Stimulated activated naive CD8-positive, alpha-beta T cell treated with anti-CD3 and anti-CD28 coated beads, Interleukin-15, Interleukin-2, amounts not matched to agents 100 U/mL and 50 U/mL, for 24 hours (primary cell): Measurements from ENCODE around the gene KLHL25.
"Not testable (repeated sequence)": the region's sequence is repeated elsewhere in the genome, so short reads cannot be mapped to it uniquely, and the experiment has no call there.

ENCODE experiments used
- ATAC-seq: fragments of 150-1000 bp; cut with Tn5 transposase; one replicate; pipeline ENCODE4 v1.10.0; 2021
- DNase-seq: peaks from one replicate; pipeline ENCODE4 v3.0.0; 2021

The KLHL25 gene

DNA sequence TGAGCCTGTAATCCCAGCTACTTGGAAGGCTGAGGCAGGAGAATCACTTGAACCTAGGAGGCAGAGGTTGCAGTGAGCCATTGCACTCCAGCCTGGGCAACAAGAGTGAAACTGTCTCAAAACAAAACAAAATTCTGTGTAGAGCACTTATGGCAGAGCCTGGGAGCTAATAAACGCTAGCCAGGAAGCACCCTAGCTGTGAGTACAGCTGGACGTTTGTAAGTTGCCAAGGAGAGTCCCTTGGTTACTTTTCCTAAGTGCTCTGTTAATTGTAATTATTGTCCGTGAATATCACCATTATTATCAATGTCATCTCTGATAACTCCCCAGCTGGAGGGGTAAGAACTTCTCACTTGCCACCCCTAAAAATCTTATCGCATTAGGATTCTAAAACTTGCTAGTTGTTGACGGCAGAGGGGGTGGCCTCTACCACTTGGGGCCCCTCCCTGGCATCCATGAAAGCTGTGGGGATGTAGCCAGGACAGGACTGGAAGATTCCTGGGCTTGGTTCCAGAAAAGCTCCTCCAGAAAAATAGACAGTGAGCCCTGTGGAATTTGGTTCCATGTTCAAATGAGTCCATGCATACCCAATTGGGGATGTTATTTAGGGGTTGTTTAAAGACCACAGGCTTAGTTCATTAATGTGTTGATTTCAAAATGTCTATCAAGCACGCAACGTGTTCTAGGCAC lies 9.9 kb upstream of the KLHL25 start:
- DNase-seq: no peak
- no peak for ATAC-seq

DNA sequence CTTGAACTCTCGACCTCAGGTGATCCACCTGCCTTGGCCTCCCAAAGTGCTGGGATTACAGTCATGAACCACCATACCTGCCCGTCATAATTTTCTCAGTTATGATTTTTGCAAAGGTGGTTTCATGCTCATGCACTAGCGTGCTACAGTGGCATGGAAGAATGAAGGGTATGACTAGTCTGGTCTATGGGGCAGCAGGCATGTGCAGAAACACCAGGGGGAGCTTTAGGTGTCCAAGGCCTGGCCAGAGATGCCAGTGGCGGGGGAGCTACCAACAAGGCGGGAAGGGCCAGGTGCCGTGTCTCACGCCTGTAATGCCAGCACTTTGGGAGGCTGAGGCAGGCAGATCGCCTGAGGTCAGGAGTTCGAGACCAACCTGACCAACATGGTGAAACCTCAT lies 7.9 kb upstream of the KLHL25 start:
- not testable (repeated sequence) for ATAC-seq, DNase-seq

DNA sequence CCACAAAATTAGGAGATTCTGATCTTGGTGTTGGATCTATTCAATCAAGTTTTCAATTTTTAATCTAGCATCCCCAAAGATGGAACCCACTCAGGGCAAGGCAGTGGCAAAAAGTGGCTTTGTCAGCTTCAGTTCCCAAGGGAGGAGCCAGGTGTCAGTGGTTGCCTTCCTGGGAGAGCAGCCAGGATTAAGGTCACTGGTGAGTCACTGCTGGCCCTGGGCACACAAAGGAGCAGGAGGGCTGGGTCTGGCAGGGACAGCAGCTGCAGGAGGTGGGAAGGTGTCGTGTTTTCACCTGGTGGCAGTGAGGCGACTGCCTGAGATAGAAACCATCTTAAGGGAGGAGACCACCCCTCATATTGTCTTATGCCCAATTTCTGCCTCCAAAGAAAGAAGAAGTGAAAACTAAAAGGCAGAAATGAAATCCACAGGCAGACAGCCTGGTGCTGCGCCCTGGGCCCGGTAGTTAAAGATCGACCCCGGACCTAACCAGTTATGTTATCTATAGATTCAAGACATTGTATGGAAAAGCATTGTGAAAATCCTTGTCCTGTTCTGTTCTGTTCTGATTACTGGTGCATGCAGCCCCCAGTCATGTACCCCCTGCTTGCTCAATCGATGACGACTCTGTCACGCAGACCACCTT lies 5.9 kb upstream of the KLHL25 start:
- ATAC-seq: no peak
- DNase-seq: no peak

- ATAC-seq, DNase-seq: not testable (repeated sequence)
Observed at GRCh38 chr15:85796371-85796770, 1.6 kb upstream of the KLHL25 start.

DNA sequence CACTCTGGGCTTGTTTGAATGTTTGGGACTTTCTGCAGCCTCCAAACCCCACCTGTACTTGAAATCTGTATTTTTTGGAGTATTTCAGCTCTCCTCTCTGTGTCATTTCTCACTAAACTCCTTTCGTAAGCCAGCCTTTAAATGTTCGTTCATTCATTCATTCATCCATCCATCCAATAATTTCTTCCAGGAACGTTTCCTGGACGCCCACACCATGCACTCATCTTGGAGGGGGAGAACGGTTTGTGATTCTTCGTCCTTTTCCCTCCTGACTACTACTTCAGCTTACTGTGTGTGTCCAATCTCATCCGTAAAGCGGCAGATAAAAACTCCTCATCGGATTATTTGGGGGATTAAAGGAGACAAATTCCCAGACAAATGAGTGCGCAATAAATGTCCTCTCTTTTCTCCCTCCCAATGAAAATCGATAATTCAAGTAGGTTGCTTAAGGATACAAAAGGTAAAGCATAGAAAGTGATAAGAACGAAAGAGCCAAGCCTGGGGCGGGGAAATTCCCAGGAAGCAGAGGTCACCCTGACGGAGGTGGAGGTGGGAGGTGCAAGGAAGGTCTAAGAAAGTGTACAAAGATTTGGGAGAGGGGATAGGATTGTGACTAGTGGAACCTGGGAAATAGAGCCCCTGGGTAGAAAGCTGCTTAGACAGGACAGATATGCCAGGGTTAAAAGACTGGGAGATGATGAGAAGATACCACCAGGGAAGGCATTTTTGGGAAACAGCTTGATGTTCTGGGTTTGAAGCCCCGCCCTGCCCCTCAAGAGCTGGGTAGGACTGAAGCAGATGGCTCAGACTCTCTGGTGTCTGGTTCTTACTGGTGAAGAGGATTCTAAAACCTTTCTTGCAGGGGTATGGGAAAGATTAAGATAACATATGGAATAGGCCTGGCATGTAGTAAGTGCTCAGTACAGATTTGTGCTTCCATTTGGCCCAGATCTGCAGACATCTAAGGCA lies 896 bp upstream of the KLHL25 start:
- DNase-seq (no peak), ATAC-seq (no peak)

GRCh38 chr15:85793641-85794597 lies 806 bp downstream of the KLHL25 start:
- DNase-seq: peak; percentile 47

GRCh38 chr15:85792912-85793590 lies 1.7 kb downstream of the KLHL25 start:
- ATAC-seq (no peak), DNase-seq (no peak)

More at GRCh38 chr15:85793641-85794597, 806 bp downstream of the KLHL25 start:
- ATAC-seq: peak; percentile 28

- no peak for DNase-seq
- ATAC-seq: no peak
Observed at GRCh38 chr15:85792102-85792731, 2.5 kb downstream of the KLHL25 start.

GRCh38 chr15:85789496-85789875 lies 5.2 kb downstream of the KLHL25 start:
- ATAC-seq: no peak
- DNase-seq: no peak

DNA sequence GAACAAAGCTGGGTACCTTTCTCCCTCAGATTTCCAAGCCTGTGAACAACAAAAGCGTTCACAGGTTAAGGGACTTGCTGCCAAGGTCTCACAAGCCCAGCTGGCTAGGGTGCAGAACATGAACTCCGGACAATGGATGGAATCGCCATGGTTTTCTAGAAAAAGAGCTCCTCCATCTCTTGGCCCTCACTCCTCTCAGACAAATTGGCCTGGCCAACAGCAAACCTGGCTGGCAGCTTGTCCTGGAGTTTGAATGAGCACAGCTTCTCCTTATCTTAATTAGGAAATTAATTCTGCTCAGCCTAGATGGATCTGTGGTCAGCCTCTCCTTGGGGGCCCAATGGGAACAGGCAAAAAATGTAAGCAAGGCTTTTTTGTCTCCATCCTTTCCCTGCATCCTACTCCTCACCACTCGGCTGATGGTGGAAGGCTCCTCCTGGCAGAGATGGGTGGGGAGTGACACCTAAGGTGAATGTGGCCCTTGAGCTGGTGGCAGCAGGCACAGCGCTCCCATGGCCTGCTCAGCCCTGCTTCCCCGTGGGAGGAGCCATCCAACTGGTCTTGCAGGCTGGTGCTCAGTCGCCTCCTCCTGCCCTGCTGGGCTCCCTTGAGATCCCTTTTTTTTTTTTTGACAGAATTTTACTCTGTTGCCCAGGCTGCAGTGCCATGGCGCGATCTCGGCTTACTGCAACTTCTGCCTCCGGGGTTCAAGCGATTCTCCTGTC lies 5.8 kb downstream of the KLHL25 start:
- no peak for ATAC-seq
- no peak for DNase-seq

GRCh38 chr15:85786781-85787114 lies 8.0 kb downstream of the KLHL25 start:
- no peak for ATAC-seq
- DNase-seq: no peak

DNA sequence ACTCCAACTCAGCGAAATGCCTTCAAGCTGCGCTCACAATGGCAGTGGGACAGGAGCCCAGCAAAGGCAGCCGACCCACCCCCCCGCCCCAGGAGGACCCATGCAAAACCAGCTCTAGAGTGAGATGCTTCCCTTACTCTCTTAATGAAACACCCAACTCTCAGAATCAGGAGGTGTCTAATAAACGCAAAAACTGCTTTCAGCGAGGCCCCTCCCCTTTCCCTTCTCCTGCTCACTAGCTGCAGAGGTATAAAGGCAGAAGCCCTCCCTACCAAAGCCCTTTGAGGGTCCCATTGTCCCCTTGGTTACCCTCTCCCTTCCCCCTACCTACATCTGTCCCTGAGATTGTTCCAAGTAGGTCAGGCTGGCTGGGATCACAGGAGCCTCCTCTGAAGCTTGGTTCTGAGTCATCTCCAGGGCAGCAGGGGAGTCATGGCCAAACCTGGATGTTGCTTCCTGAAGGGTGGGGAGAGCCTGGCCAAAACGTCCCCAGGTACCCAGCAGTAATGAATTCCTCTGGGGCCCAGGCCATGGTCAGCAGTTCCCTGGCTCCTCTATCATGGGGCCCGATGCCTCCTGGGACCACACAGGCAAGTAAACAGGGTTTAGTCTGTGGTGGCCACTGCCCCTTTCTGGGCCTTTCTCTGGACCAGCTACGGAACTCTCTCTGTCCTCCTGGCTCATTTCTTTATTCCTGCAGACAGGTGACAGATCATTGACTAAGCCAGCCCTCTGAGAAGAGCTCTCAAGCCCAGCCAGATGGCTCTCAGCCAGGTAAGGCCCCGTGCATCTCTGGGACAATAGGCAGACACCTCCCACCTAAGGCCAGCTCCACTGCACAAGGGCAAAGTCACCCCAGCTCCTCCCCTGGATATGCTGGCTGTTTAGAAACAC lies 8.6 kb downstream of the KLHL25 start:
- ATAC-seq (peak; percentile 24), DNase-seq (no peak)

DNA sequence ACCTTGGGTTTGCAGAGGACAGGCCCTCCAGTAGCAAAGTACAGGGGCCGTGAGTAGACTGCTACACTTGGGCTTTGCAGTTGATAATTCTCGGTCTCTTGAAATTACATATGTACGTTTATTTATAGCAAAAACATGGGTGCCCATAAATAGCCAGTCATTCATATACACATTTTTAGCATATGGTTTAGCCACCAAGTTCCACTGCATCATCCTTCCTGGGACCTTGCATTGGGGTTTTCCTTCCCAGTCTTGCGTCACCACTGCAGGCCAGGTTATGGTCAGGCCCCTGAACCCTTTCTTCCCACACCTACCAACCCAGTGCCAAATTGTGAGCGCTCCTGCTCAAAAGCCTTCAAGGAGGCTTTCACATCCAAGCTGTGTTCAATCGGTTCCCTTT lies 12.7 kb downstream of the KLHL25 start:
- DNase-seq: no peak
- no peak for ATAC-seq

DNA sequence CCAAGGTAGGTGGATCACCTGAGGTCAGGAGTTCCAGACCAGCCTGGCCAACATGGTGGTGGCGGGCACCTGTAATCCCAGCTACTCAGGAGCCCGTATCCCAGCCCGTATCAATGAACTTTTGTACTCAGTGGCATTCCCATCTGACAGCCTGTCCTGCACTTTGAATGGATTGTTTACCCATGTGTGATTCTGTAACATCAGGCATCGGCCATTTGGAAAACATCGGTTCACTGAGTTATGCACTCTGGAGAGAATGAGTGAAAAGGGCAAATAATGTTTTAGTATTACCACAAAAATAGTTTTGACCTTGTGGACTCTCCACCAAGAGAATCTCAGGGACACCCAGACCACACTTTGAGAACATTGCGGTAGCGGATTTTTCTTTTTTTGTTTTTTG lies 13.6 kb downstream of the KLHL25 start:
- DNase-seq (no peak), ATAC-seq (no peak)

DNA sequence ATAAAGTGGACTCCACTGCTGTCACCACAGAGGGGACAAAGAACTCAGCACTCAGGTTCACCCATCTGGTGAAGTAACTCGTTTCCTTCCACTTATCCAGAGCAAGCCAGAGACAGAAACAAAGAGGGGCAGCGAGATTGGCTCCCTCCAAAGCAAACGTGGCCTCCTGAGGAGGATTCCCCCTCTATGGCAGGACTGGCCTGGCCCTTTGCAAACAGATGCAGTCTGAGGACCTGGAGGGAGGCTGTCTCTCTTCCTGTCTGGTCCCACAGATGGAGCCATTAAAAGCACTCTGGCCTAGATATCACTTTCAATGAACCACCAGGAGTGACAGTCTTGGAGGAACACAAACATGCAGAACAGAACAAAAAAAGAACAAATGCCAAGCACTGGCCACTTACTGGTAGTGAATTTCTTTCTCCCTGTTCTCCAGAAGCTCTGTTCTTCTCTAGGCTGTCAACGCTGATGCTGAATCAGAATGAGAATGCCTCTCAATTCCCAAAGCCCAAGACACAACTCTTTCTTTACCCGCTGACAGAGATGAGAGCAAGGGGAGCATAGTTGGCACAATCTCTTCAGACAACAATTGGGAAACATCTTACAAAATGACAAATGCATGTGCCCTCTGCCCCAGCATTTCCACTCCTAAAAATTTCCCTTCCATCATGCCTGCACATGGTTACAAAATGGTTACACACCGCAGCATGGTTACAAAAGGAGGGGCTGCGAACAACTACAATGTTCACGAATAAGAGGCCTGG lies 14.3 kb downstream of the KLHL25 start:
- ATAC-seq (no peak), DNase-seq (no peak)

DNA sequence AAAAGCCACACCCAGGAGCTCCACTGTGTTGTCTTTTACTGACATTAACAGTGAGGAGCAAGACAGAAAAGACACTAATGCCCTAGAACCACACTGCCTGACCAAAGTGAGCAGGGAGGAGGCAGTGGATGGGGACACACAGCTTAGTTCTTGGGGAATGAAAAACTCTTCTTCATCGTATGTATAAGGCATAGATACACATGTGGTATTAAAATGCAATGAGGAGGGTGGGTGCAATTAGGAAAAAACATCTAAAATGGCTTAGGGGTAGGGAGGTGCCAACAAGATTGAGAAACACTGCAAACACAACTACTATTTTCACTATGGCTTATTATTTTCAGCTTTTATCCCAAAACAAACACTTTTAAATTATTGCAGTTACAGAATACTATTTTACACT lies 15.5 kb downstream of the KLHL25 start:
- no peak for DNase-seq
- no peak for ATAC-seq

- no peak for ATAC-seq
- no peak for DNase-seq
Observed at GRCh38 chr15:85778107-85778776, 16.5 kb downstream of the KLHL25 start.
